Upper lobe of left lung (tissue), 4 donors: ENCODE results near the gene PRR18.

Experiments
- CTCF ChIP-seq, 6 experiments: fragments of 450-650 bp in 4 of 6; fragments of 200-600 bp in 2 of 6; sonication (generic) in 2 of 6; IDR thresholded peaks; one replicate each; pipeline ENCODE4 v1.5.1; 2016 to 2019; ENCODE audit warnings: antibody characterized with exemption in 6 of 6
- EP300 ChIP-seq, 4 donors: sonication (generic); formaldehyde crosslinking; IDR thresholded peaks; one replicate each; pipeline ENCODE4 v1.5.1; 2017; ENCODE audit warnings: antibody characterized with exemption in 4 of 4, control low read depth in 2 of 4
- POLR2A ChIP-seq, 4 donors: fragments of 450-650 bp; IDR thresholded peaks; one replicate each; pipeline ENCODE4 v1.5.1; 2016 to 2017; ENCODE audit warnings: antibody characterized with exemption in 4 of 4, mild to moderate bottlenecking in 2 of 4
- POLR2AphosphoS5 ChIP-seq, 2 donors: sonication (generic); formaldehyde crosslinking; IDR thresholded peaks; one replicate each; pipeline ENCODE4 v1.5.1; 2017; ENCODE audit warnings: antibody characterized with exemption in 2 of 2

DNA sequence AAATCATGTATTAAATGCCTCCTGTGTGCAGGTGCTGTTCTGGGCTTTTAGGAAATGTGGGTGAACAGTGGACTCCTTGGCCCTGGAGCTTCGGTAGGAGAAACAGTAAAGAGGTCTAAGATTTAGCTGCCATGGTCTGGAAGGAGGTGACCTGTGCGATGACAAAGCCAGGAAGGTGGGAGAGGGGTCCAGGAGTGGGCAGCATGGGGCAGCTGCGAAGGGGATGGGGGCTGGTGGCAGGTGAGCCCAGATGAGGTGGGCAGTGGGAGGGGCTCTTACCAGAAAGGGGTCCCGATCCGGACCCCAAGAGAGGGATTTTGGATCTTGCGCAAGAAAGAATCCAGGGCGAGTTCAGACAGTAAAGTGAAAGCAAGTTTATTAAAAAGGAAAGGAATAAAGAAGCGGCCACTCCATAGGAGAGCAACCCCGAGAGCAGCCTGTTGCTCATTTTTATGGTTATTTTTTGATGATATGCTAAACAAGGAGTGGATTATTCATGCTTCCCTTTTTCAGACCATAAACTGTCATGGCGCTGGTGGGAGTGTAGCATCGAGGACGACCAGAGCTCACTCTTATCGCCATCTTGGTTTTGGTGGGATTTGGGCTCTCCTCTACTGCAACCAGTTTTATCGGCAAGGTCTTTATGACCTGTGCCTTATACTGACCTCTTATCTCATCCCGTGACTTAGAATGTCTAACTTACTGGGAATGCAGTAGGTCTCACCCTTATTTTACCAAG lies 38.7 kb downstream of the PRR18 start:
- no peak for TF ChIP-seq CTCF (IDR thresholded peaks at IDR 0.05)
- TF ChIP-seq EP300 (IDR thresholded peaks at IDR 0.05), result no peak
- TF ChIP-seq POLR2A (IDR thresholded peaks at IDR 0.05), result no peak
- no peak for TF ChIP-seq POLR2AphosphoS5 (IDR thresholded peaks at IDR 0.05)
